Activated T-helper 1 cell treated with anti-CD3 and anti-CD28 coated beads, Interleukin-2, amount 50 U/mL, for 16 hours (primary cell): Measurements from ENCODE around the gene ANO2.

Source experiments
- DNase-seq, 2 donors: peaks; one replicate each; pipeline ENCODE4 v3.0.0-alpha.2; 2020; ENCODE audit warnings: low read depth in 1 of 2, low spot score in 1 of 2

ANO2 gene

GRCh38 chr12:5921027-5921909 lies 23.8 kb downstream of the ANO2 start:
- DNase-seq, result no peak

GRCh38 chr12:5916785-5917290 lies 28.2 kb downstream of the ANO2 start:
- no peak for DNase-seq

GRCh38 chr12:5915511-5915910 lies 29.5 kb downstream of the ANO2 start:
- no peak for DNase-seq

GRCh38 chr12:5914387-5915149 lies 30.5 kb downstream of the ANO2 start:
- DNase-seq, result no peak

GRCh38 chr12:5913387-5913786 lies 31.7 kb downstream of the ANO2 start:
- no peak for DNase-seq

- DNase-seq, result no peak
Measured at GRCh38 chr12:5912437-5913334, 32.4 kb downstream of the ANO2 start.

GRCh38 chr12:5912011-5912410 lies 33.0 kb downstream of the ANO2 start:
- no peak for DNase-seq

GRCh38 chr12:5910790-5911548 lies 34.1 kb downstream of the ANO2 start:
- no peak for DNase-seq

GRCh38 chr12:5909560-5909959 lies 35.5 kb downstream of the ANO2 start:
- DNase-seq, result no peak

- DNase-seq, result no peak
Measured at GRCh38 chr12:5908251-5908650, 36.8 kb downstream of the ANO2 start.

- DNase-seq, result no peak
Measured at GRCh38 chr12:5907807-5908206, 37.3 kb downstream of the ANO2 start.

GRCh38 chr12:5905757-5906156 lies 39.3 kb downstream of the ANO2 start:
- DNase-seq, result no peak

GRCh38 chr12:5904969-5905368 lies 40.1 kb downstream of the ANO2 start:
- DNase-seq, result no peak

- no peak for DNase-seq
Measured at GRCh38 chr12:5904441-5904840, 40.6 kb downstream of the ANO2 start.

- DNase-seq, result no peak
Measured at GRCh38 chr12:5902736-5903135, 42.3 kb downstream of the ANO2 start.

- DNase-seq, result no peak
Measured at GRCh38 chr12:5901416-5901815, 43.6 kb downstream of the ANO2 start.

GRCh38 chr12:5900533-5901205 lies 44.4 kb downstream of the ANO2 start:
- no peak for DNase-seq

GRCh38 chr12:5900076-5900475 lies 45.0 kb downstream of the ANO2 start:
- DNase-seq, result no peak

GRCh38 chr12:5899675-5900074 lies 45.4 kb downstream of the ANO2 start:
- DNase-seq, result no peak

GRCh38 chr12:5898874-5899273 lies 46.2 kb downstream of the ANO2 start:
- no peak for DNase-seq
